ENCODE measurements around the gene MAP2K2.
A peak's percentile ranks its signal among the peaks of the same experiment; 100 is the strongest.

MAP2K2 gene

GRCh38 chr19:4058693-4059452 is 65.0 kb downstream of the MAP2K2 start:
- DNase-seq: no peak

GRCh38 chr19:4057931-4058692 is 65.8 kb downstream of the MAP2K2 start:
- DNase-seq: peak; percentile 54

- no peak for DNase-seq
Measured at GRCh38 chr19:4055209-4055552, 68.7 kb downstream of the MAP2K2 start.

GRCh38 chr19:4054441-4055208 is 69.3 kb downstream of the MAP2K2 start:
- DNase-seq: no peak

- no peak for DNase-seq
Measured at GRCh38 chr19:4053423-4054324, 70.2 kb downstream of the MAP2K2 start.

GRCh38 chr19:4052993-4053422 is 70.9 kb downstream of the MAP2K2 start:
- no peak for DNase-seq

- DNase-seq: no peak
Measured at GRCh38 chr19:4052114-4052992, 71.6 kb downstream of the MAP2K2 start.

GRCh38 chr19:4051175-4052101 is 72.5 kb downstream of the MAP2K2 start:
- DNase-seq: no peak

- no peak for DNase-seq
Measured at GRCh38 chr19:4049432-4049831, 74.5 kb downstream of the MAP2K2 start.

- no peak for DNase-seq
Measured at GRCh38 chr19:4046946-4047683, 76.8 kb downstream of the MAP2K2 start.

GRCh38 chr19:4046362-4046691 is 77.6 kb downstream of the MAP2K2 start:
- DNase-seq: no peak

- no peak for DNase-seq
Measured at GRCh38 chr19:4045597-4046361, 78.1 kb downstream of the MAP2K2 start.

GRCh38 chr19:4044990-4045465 is 78.9 kb downstream of the MAP2K2 start:
- DNase-seq: no peak

- DNase-seq: no peak
Measured at GRCh38 chr19:4043966-4044715, 79.8 kb downstream of the MAP2K2 start.

- no peak for DNase-seq
Measured at GRCh38 chr19:4043401-4043800, 80.5 kb downstream of the MAP2K2 start.

- DNase-seq: no peak
Measured at GRCh38 chr19:4042731-4043082, 81.2 kb downstream of the MAP2K2 start.

- DNase-seq: no peak
Measured at GRCh38 chr19:4042064-4042730, 81.7 kb downstream of the MAP2K2 start.
